ENCODE measurements around the gene FLOT1. TPM values are rescaled to one million over a fixed set of nuclear protein-coding genes. Genes with fewer than 3 reads are reported as not detected.

FLOT1 gene
- 206 and 213 TPM in 2 replicates for total RNA-seq (2014; rRNA removed; shearing (Covaris generic))

- DNase-seq (ENCODE audit: low spot score), result peak; percentile 97
These were observed at the start of gene FLOT1 for GRCh38 chr6:30742316-30743098. Gene FLOT1 (minus strand): TSS chr6:30742687. CDS start chr6:30742189, 498 bp downstream.

GRCh38 chr6:30790724-30791383 lies 48.4 kb upstream of the FLOT1 start:
- DNase-seq (ENCODE audit: low spot score), result no peak

- DNase-seq (ENCODE audit: low spot score), result no peak
These were observed 47.1 kb upstream of the FLOT1 start for GRCh38 chr6:30789606-30790005.

GRCh38 chr6:30787954-30788353 lies 45.5 kb upstream of the FLOT1 start:
- DNase-seq (ENCODE audit: low spot score), result no peak

GRCh38 chr6:30782425-30783014 lies 40.0 kb upstream of the FLOT1 start:
- DNase-seq (ENCODE audit: low spot score), result peak; percentile 74

- peak; percentile 98 for DNase-seq (ENCODE audit: low spot score)
These were observed 39.4 kb upstream of the FLOT1 start for GRCh38 chr6:30781743-30782424.

GRCh38 chr6:30781395-30781742 lies 38.9 kb upstream of the FLOT1 start:
- DNase-seq (ENCODE audit: low spot score), result no peak

- no peak for DNase-seq (ENCODE audit: low spot score)
These were observed 38.1 kb upstream of the FLOT1 start for GRCh38 chr6:30780642-30780920.

GRCh38 chr6:30779850-30780641 lies 37.6 kb upstream of the FLOT1 start:
- no peak for DNase-seq (ENCODE audit: low spot score)

GRCh38 chr6:30778001-30778635 lies 35.6 kb upstream of the FLOT1 start:
- no peak for DNase-seq (ENCODE audit: low spot score)

GRCh38 chr6:30777155-30777485 lies 34.6 kb upstream of the FLOT1 start:
- no peak for DNase-seq (ENCODE audit: low spot score)

GRCh38 chr6:30776390-30777154 lies 34.1 kb upstream of the FLOT1 start:
- DNase-seq (ENCODE audit: low spot score), result no peak

- DNase-seq (ENCODE audit: low spot score), result no peak
These were observed 32.6 kb upstream of the FLOT1 start for GRCh38 chr6:30775104-30775503.

- DNase-seq (ENCODE audit: low spot score), result no peak
These were observed 32.2 kb upstream of the FLOT1 start for GRCh38 chr6:30774701-30775100.

GRCh38 chr6:30770592-30770991 lies 28.1 kb upstream of the FLOT1 start:
- no peak for DNase-seq (ENCODE audit: low spot score)

- DNase-seq (ENCODE audit: low spot score), result no peak
These were observed 27.5 kb upstream of the FLOT1 start for GRCh38 chr6:30769853-30770524.

- peak; percentile 96 for DNase-seq (ENCODE audit: low spot score)
These were observed 26.8 kb upstream of the FLOT1 start for GRCh38 chr6:30769088-30769852.

- no peak for DNase-seq (ENCODE audit: low spot score)
These were observed 26.2 kb upstream of the FLOT1 start for GRCh38 chr6:30768634-30769087.

- no peak for DNase-seq (ENCODE audit: low spot score)
These were observed 25.4 kb upstream of the FLOT1 start for GRCh38 chr6:30767944-30768301.
